Calu3 (cell line): ENCODE measurements around the gene EYA2. TPM values are rescaled to one million over a fixed set of nuclear protein-coding genes. Genes with fewer than 3 reads are reported as not detected.

Experiments
- BruUV-seq: library from RNA; stranded (reverse); fragments of 400-500 nt; replicated peaks from 2 replicates; lab custom pipeline; 2021; lab: Mats Ljungman, UMichigan
- CTCF ChIA-PET: fragments of 300-600 bp; sonication (Branson Sonifier 250); formaldehyde crosslinking; loops from one replicate; lab custom pipeline; 2022; ENCODE audit warnings: antibody characterized with exemption; lab: Charles Lee
- DNase-seq: peaks from one replicate; pipeline ENCODE4 v3.0.0; 2022
- H3K27ac Mint-ChIP-seq: one replicate; pipeline ENCODE4 v1.8.0; 2022; ENCODE audit warnings: mixed read lengths; ENCODE audit not compliant: unreplicated experiment
- H3K27me3 Mint-ChIP-seq: one replicate; pipeline ENCODE4 v1.8.0; 2022; ENCODE audit warnings: mixed read lengths; ENCODE audit not compliant: unreplicated experiment
- H3K36me3 Mint-ChIP-seq: one replicate; pipeline ENCODE4 v1.8.0; 2022; ENCODE audit warnings: mild to moderate bottlenecking, moderate library complexity, mixed read lengths; ENCODE audit not compliant: insufficient read depth, unreplicated experiment
- H3K4me1 Mint-ChIP-seq: one replicate; pipeline ENCODE4 v1.8.0; 2022; ENCODE audit warnings: mild to moderate bottlenecking, low read depth, mixed read lengths; ENCODE audit not compliant: unreplicated experiment
- H3K4me3 Mint-ChIP-seq: one replicate; pipeline ENCODE4 v1.8.0; 2022; ENCODE audit warnings: mild to moderate bottlenecking, low read depth, moderate library complexity, mixed read lengths; ENCODE audit not compliant: unreplicated experiment
- H3K9me3 Mint-ChIP-seq: one replicate; pipeline ENCODE4 v1.8.0; 2022; ENCODE audit warnings: low read depth, mixed read lengths; ENCODE audit not compliant: unreplicated experiment
- intact Hi-C: fragments of 100-400 bp; cut with micrococcal nuclease; formaldehyde crosslinking; loops from one replicate; pipeline ENCODE4 v1.10.0; 2022; ENCODE audit not compliant: unreplicated experiment
- total RNA-seq: library from RNA; stranded (reverse); gene quantifications from 2 replicates; pipeline ENCODE4 v1.2.3, GENCODE V29; 2022
- TF ChIP-seq, protein P1 (sequence below): fragments of 200-600 bp; IDR thresholded peaks from one replicate; pipeline ENCODE4 v1.8.0; 2022; ENCODE audit warnings: antibody characterized with exemption; ENCODE audit not compliant: unreplicated experiment

The EYA2 gene
- total RNA-seq, 1 experiment from 2014 or later = 0.35 TPM

DNA sequence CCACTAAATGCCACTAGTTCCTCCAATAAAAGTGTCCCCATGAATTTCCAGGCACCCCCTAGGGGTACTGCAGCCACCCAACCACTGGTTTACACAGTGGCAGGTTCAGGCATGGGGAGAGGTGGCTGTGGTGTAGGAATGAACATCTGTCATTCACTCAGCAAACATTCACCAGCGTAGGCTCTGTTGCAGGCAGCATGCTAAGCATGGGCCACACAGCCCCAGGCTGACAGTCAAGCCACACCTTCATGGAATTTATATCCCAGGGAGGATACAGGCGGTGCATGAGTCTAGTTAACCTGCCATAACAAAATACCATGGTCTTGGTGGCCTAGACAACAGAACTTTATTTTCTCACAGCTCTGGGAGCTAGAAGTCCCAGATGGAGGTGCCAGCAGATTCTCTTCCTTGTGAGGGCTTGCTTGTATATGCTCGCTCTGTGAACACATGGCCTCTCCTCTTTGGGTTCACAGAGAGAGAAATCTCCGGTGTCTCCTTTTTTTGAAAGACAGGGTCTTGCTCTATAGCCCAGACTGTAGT lies 135.7 kb downstream of the EYA2 start:
- Mint-ChIP-seq H3K36me3 (no peaks in the 10 kb centered on the region), H3K4me3 (no peak overlapping the region), H3K9me3 (no peaks in the 10 kb centered on the region), H3K4me1 (no peaks in the 10 kb centered on the region), H3K27ac (no peak overlapping the region), H3K27me3 (peaks cover 10% of the 10 kb centered on the region)
- intact Hi-C loops = no loop called here
- BruUV-seq = no TSS peak
- no peak for DNase-seq
- TF ChIP-seq, protein P1, sequence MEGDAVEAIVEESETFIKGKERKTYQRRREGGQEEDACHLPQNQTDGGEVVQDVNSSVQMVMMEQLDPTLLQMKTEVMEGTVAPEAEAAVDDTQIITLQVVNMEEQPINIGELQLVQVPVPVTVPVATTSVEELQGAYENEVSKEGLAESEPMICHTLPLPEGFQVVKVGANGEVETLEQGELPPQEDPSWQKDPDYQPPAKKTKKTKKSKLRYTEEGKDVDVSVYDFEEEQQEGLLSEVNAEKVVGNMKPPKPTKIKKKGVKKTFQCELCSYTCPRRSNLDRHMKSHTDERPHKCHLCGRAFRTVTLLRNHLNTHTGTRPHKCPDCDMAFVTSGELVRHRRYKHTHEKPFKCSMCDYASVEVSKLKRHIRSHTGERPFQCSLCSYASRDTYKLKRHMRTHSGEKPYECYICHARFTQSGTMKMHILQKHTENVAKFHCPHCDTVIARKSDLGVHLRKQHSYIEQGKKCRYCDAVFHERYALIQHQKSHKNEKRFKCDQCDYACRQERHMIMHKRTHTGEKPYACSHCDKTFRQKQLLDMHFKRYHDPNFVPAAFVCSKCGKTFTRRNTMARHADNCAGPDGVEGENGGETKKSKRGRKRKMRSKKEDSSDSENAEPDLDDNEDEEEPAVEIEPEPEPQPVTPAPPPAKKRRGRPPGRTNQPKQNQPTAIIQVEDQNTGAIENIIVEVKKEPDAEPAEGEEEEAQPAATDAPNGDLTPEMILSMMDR = no peak
- CTCF ChIA-PET = no interaction called here

DNA sequence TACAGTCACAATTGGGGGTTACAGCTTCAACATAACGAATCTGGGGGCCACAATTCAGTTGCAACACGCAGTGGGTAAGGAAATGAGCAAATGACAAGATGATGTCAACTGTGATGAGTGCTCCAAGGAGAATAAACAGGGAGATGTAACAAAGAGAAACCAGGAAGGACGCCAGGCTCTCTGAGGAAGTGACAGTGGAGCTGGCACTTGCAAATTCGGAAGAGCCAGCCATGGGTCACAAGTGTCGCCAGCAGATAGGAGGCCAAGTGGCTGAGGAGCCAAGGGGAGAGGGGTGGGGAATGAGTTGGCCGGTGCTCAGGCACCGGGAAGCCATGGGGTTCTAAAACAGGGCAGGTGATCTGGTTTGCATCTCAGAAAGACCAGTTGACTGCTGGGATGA lies 136.4 kb downstream of the EYA2 start:
- Mint-ChIP-seq H3K27ac (no peak overlapping the region), H3K27me3 (peaks cover 8% of the 10 kb centered on the region), H3K4me1 (no peaks in the 10 kb centered on the region), H3K4me3 (no peak overlapping the region), H3K36me3 (no peaks in the 10 kb centered on the region), H3K9me3 (no peaks in the 10 kb centered on the region)
- CTCF ChIA-PET = no interaction called here
- no TSS peak for BruUV-seq
- no peak for DNase-seq
- TF ChIP-seq, protein P1 = no peak
- intact Hi-C loops = no loop called here

DNA sequence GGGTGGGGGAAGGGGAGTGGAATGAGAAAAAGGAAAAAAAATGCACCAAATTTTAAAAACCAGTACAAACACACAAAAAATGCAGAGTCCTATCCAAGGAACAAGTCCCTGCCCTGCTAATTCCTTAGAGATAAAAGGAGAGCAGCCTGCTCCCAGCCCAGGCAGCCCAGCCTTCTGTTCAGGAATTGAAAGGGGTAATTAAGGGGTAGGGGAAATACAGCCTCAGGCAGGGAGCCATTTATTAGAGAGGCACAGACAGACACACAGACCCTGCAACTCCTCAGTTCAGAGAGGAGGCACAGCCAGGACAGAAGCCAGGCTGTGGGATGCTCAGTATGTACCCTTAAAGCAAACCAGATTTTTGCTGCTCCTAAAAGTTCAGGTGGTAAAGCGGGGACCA lies 137.2 kb downstream of the EYA2 start:
- CTCF ChIA-PET = interaction anchor here (0.7 to 1.2 kb wide), 2 partner anchors 9 to 93 kb away, joined by 3 to 6 read pairs; no protein-coding TSS in a partner anchor
- Mint-ChIP-seq H3K9me3 (no peaks in the 10 kb centered on the region), H3K27ac (no peak overlapping the region), H3K4me3 (no peak overlapping the region), H3K27me3 (peaks cover 6% of the 10 kb centered on the region), H3K4me1 (no peaks in the 10 kb centered on the region), H3K36me3 (no peaks in the 10 kb centered on the region)
- DNase-seq = no peak
- BruUV-seq = no TSS peak
- intact Hi-C loops = no loop called here
- TF ChIP-seq, protein P1 = no peak

DNA sequence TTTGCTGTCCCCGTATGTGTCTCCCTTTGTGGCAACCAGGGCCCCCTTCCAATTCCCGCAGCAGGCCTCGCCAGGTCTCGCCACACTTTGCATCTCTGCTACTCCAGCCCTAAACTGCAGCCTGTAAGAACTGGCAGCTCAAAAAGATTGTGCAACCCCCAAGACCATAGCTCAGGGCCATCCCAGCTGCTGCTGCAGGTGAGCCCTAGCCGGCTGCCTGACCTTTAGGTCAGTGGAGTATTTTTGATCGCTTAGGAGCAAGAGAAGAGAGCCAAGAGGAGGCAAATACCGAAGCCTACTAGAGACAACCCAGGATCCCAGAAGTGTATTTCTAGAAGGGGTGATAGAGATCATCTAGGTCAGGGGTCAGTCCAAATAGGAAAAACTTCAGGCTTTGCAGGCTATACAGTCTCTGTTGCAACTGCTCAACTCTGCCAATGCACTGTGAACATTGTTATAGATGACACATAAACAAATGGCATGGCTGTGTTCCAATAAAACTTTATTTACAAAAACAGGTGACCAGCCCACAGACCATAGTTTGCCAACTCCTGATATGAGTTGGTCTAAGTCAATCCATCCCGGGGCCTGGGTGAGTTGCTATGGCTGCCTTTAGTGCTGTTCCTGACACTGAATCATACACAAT lies 138.4 kb downstream of the EYA2 start:
- CTCF ChIA-PET = interaction anchor here (1.2 kb wide), 1 partner anchor 92 kb away, joined by 3 read pairs; no protein-coding TSS in a partner anchor
- intact Hi-C loops = no loop called here
- H3K9me3 Mint-ChIP-seq = peaks cover 3% of the 10 kb centered on the region
- H3K27me3 Mint-ChIP-seq = no peaks in the 10 kb centered on the region
- H3K36me3 Mint-ChIP-seq = no peaks in the 10 kb centered on the region
- no peak overlapping the region for H3K4me3 Mint-ChIP-seq
- H3K4me1 Mint-ChIP-seq = no peaks in the 10 kb centered on the region
- DNase-seq = no peak
- no TSS peak for BruUV-seq
- no peak overlapping the region for H3K27ac Mint-ChIP-seq
- TF ChIP-seq, protein P1 = no peak
